Umbilical cord (tissue), 2 donors: ENCODE data around the gene MTHFSD. TPM values are rescaled to one million over a fixed set of nuclear protein-coding genes. Genes with fewer than 3 reads are reported as not detected.

Source experiments
- DNase-seq: peaks from one replicate; pipeline ENCODE4 v3.0.0-alpha.2; 2015; ENCODE audit warnings: low spot score
- total RNA-seq: library from RNA; depleted of rRNA; stranded (reverse); fragments of >200 nt; gene quantifications from one replicate; pipeline ENCODE4 v1.2.3, GENCODE V29; 2014; ENCODE audit warnings: low replicate concordance; ENCODE audit not compliant: insufficient read depth

Gene MTHFSD
- total RNA-seq, 1 donor from 2014 or later: 8.7 TPM

- DNase-seq: no peak
Measured at GRCh38 chr16:86584071-86584685, 29.1 kb upstream of the MTHFSD start.

GRCh38 chr16:86581458-86581857 is 26.4 kb upstream of the MTHFSD start:
- no peak for DNase-seq

- no peak for DNase-seq
Measured at GRCh38 chr16:86580791-86581170, 25.7 kb upstream of the MTHFSD start.

DNA sequence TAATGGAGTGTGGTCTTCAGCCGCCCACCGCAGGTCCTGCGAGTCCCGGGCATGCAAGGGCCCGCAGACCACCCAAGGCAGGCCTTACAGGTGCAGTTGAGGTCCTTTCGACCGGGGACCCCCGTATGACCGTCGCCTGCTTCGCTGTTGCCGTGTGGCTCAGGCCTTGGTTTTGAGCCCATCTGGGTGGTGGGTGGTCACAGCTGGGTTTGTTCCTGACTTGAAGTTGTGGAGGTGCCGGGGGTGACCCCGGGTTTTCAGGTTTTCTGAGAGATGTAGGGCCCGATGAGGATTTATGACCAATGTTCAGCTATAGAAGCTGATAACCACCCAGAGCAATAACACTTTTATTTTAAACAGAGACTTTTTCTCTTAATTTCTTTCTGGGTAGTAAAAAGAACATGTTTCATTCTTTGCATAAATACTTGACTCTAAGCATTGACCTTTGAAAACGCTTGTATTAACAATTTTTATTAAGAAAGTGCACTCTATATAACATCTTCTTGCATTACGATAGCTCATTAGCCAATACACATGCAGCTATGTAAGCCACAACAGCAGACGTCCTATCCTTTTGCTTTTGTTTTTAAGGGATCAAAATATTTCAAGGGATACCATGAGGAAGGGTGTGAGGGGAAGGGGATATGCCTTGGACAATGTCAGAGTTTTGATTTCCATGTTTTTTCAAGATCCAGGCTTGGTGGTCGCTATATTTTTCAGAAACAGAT is 25.2 kb upstream of the MTHFSD start:
- no peak for DNase-seq

DNA sequence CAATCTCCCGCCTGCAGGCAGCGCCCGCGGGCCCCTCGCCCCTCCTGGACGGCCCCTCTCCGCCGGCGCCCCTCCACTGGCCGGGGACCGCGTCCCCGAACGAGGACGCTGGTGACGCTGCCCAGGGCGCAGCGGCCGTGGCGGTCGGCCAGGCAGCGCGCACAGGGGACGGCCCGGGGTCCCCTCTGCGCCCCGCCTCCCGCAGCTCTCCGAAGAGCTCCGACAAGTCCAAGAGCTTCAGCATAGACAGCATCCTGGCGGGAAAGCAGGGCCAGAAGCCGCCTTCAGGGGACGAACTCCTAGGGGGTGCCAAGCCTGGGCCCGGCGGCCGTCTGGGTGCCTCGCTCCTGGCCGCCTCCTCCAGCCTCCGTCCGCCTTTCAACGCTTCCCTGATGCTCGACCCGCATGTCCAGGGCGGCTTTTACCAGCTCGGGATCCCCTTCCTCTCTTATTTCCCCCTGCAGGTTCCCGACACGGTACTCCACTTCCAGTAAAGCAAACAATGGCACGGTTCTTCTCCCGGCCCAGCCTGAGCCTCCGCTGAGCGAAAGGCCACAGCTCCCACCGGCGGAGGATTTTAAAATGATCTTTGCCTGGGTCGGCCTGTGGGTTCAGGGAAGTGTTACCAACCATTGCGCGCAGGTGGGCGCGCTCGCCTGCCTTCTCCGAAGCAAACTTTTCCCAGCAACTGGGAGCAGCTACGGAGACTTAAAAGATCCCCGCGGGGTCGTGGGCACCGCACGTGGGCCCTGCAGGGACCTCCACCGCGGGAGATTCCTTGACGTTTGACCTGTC is 24.4 kb upstream of the MTHFSD start:
- no peak for DNase-seq

- no peak for DNase-seq
Measured at GRCh38 chr16:86578611-86579267, 23.7 kb upstream of the MTHFSD start.

DNA sequence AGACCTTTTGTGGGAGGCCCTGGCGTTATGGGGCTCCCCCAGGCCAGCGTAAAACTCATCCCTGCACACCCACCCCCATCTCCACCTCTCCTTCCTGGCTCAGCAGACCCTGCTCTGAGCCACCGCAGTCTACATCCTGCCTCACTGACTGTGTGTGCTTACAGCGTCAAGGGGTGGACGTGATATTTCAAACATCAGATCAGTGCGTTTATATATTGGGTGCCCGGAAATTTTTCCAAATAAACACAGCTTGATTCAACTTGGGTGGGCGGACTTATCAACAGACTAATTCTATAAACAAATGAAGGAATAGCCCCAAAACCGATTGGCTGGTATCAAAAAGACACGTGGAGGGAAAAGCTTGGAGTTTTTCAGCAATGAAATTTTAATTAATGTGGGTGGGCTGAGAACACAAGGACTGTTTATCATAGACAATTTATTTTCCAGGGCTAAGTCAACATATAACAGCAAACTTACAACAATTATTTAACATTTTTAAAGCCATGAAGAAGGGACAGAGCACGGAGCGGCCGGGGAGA is 23.1 kb upstream of the MTHFSD start, which contains the start of gene FOXL1:
Gene FOXL1 (plus strand): TSS at position 489 of the 539 bp plus-strand sequence. CDS start 175 bp downstream, outside the sequence.
- DNase-seq: no peak

DNA sequence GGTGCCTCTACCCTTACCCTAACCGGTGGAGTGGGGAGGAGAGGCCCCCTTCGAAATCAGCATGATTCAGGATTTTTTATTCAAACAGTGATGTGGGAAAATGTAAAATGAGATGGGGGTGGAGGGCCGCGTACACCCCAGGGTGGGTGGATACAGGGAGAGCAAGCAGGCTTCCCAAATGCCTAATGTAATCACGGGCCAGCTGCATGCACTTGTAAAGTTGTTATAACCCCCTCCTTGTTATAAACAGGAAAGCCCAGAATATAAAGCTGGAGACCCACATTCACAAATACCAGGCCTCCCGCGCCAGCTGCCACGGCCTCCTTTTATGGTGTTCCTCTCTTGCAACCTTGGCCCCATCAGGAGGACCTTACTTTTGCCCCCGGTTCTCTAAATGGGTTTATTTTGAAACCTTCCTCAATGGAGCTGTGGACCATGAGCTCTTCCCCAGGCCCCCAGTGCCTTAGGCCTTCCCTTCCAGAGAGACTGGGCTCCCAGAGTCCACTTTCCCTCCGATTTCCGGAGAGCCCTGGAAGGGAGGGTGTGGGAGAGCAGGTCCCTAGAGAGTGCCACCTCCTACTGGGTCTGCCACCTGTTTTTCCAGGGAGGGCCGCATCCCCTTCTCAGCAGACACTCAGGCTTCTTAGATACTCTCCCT is 22.4 kb upstream of the MTHFSD start:
- no peak for DNase-seq

DNA sequence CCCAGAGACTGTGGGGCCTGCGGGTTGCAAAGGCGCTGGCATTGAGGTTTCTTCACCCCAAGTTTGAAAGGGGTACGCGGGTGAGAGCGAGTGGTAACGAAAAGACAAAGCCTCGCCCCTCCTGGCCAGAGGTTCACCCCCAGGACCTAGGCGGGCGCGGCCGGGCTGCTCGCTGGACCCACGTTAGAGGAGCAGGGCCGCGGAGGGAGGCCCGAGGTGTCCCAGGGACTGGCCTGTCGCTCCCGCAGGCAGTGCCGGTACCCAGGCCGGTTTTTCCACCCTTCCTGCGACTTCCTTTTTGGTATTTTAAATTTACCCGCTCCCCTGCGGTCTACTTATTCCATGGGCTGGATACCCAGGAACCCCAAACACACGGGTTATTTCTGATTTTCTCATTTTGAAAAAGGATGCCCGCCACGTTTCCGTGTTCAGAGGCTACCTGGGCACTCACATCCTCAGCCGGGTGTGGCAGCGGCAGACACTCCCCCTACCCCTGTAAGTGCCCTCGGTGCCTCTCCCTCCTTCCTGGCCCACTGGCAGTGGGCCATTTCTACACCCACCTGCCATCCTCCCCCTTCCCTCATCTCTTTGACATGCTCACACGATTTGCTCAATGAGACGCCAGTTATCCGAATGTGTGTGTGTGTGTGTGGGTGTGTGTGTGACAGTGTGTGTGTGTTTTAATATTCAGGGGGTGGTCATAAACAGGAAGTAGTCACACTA is 21.7 kb upstream of the MTHFSD start:
- DNase-seq: no peak

GRCh38 chr16:86575754-86576557 is 20.9 kb upstream of the MTHFSD start:
- DNase-seq: peak; percentile 78

GRCh38 chr16:86575095-86575685 is 20.2 kb upstream of the MTHFSD start:
- DNase-seq: no peak

GRCh38 chr16:86574646-86575045 is 19.6 kb upstream of the MTHFSD start:
- no peak for DNase-seq

DNA sequence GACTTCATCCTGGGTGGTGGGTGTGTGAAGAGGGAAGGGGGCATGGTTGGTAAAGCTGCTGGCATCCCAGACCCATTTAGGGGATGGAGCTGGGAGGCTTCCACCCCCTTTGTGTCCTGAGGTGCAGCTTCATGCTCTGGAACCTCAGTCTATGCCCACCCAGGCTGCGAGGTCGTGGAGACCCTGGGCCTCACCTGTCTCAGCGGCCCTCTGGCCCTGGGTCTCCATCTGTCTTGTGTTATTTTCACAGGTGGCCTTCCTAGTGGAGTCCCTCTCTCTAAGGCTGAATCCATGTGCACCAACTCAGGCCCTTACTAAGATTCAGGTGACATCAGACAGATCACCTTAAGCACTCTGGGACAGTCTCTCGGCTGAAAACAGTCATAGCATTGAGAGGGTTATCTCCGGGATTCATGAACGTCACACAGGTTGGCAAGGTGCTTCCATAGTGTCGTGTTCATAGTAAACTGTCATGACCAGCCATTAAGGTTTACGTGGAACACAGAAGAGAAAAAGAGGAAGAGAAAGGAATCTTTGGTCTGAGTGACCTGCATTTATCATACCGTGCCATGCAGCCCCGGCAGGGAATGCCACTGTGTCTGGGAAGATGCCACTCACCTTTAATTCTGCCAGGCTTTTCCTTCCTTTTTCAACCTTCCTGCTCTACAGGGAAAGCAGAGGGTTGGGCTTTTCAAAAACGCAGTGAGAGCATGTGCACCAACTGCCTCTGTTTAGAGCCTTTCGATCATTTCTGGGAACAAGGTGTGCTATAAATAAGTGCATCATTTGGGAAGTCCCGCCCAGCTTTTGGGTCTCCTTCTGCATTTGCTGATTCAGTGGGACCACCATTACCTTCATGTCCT is 18.8 kb upstream of the MTHFSD start:
- no peak for DNase-seq

- no peak for DNase-seq
Measured at GRCh38 chr16:86573215-86573614, 18.2 kb upstream of the MTHFSD start.

GRCh38 chr16:86572606-86573005 is 17.6 kb upstream of the MTHFSD start:
- no peak for DNase-seq

DNA sequence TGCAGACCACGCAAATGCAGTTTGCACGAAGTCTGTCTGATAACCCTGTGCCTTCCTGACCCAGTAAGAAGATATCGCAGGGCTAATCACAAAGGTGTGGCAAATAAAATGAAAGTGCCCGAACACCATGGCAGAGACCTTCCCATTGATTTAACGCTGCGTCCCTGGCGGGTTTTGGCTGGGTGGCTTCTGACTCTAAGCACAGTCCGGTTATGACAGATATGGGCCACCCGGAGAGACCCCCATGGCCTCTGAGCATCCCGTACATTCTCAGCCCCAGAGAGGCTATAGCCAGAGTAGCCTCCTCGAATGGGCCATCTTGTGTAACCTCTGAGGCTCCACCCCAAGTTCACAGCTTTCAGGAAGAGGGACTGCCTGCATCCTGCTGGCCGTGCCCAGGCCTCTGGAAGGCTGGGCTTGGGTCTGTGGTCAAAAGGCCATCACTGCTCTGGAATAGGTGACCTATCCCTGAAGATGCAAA is 17.0 kb upstream of the MTHFSD start:
- no peak for DNase-seq

DNA sequence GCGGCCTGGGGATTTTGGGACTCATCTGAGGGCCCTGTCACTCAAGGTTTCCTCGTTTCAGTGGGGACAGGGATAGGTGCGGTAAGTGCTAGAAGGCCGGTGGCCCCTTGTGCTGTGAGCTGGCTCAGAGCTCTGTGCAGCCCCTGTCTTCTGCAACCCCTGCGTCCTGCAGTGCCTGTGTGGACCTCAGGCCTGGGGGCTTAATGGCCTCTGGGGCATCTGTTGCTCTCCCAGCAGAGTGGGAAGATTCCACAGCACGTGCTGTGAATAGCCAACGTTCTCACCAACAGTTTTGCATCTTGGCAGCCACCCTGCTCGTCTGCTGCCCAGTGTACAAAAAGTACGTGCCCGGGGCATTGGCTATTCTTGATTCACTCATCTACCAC is 16.5 kb upstream of the MTHFSD start:
- DNase-seq: no peak
